ENCODE data around the gene PSMD11. TPM values are rescaled to one million over a fixed set of nuclear protein-coding genes. Genes with fewer than 3 reads are reported as not detected.
A peak's percentile ranks its signal among the peaks of the same experiment; 100 is the strongest.

The PSMD11 gene
- polyA plus RNA-seq, 1 donor (not counting 4 experiments of a cell fraction or from before 2014, with no cell fraction given), result 103 TPM

- no peak for TF ChIP-seq CTCF (optimal IDR thresholded peaks at IDR 0.05 in 1 of 3, IDR thresholded peaks at IDR 0.05 in 1 of 3, conservative IDR thresholded peaks at IDR 0.05 in 1 of 3; ENCODE audit: extremely low read depth in 1 of 3, insufficient read depth in 2 of 3, low read length in 3 of 3)
- no peak for TF ChIP-seq EZH2 (IDR thresholded peaks at IDR 0.05; ENCODE audit: low read length)
- DNase-seq (ENCODE audit: low read depth, low spot score) (no peak), FAIRE-seq (no peak)
- no peaks in the 10 kb centered on the region for H3K9me1 ChIP-seq (ENCODE audit: control insufficient read depth, extremely low read depth, insufficient read depth, low read length)
- H3K4me3 ChIP-seq (ENCODE audit: control insufficient read depth in 2 of 3, extremely low read depth in 1 of 3, insufficient read depth in 2 of 3, low read depth in 1 of 3, low read length in 3 of 3), result no peak overlapping the region
- H3K36me3 ChIP-seq (ENCODE audit: control insufficient read depth in 2 of 2, extremely low read depth in 1 of 2, insufficient read depth in 2 of 2, low read length in 2 of 2), result no peaks in the 10 kb centered on the region
- H3K9ac ChIP-seq (ENCODE audit: control insufficient read depth, extremely low read depth, insufficient read depth, low read length), result no peak overlapping the region
- no peak overlapping the region for H3K4me2 ChIP-seq (ENCODE audit: control insufficient read depth, extremely low read depth, insufficient read depth, low read depth, low read length)
- dilution Hi-C loops (cut with MboI; ENCODE audit: extremely low pct_ligation_motif_present, low sequenced_read_pairs), result no loop called here
- H3K27ac ChIP-seq (ENCODE audit: control insufficient read depth, insufficient read depth, low read length), result no peak overlapping the region
- H3K27me3 ChIP-seq (ENCODE audit: control insufficient read depth, extremely low read depth, insufficient read depth, low read length), result no peaks in the 10 kb centered on the region
- no peaks in the 10 kb centered on the region for H3K79me2 ChIP-seq (ENCODE audit: control insufficient read depth, insufficient read depth, low read length)
- no peak overlapping the region for H2AFZ ChIP-seq (ENCODE audit: control insufficient read depth, low read length)
- H3K4me1 ChIP-seq (ENCODE audit: control insufficient read depth, extremely low read depth, insufficient read depth, low read length), result peaks cover under 1% of the 10 kb centered on the region
- H3K9me3 ChIP-seq (ENCODE audit: control insufficient read depth, low read depth, low read length), result no peaks in the 10 kb centered on the region
- H4K20me1 ChIP-seq (ENCODE audit: control insufficient read depth, extremely low read depth, insufficient read depth, low read length), result no peaks in the 10 kb centered on the region
These were observed 69.3 kb downstream of the PSMD11 start for GRCh38 chr17:32513579-32513978.

- no peak overlapping the region for H3K9ac ChIP-seq (ENCODE audit: control insufficient read depth, extremely low read depth, insufficient read depth, low read length)
- peak; percentile 9 for FAIRE-seq
- no peak for DNase-seq (ENCODE audit: low read depth, low spot score)
These were observed 70.3 kb downstream of the PSMD11 start for GRCh38 chr17:32514606-32515005.

More at GRCh38 chr17:32514606-32515005, 70.3 kb downstream of the PSMD11 start:
- H3K4me2 ChIP-seq (ENCODE audit: control insufficient read depth, extremely low read depth, insufficient read depth, low read depth, low read length), result no peak overlapping the region
- H3K27me3 ChIP-seq (ENCODE audit: control insufficient read depth, extremely low read depth, insufficient read depth, low read length), result no peaks in the 10 kb centered on the region
- no peaks in the 10 kb centered on the region for H3K9me3 ChIP-seq (ENCODE audit: control insufficient read depth, low read depth, low read length)
- dilution Hi-C loops (cut with MboI; ENCODE audit: extremely low pct_ligation_motif_present, low sequenced_read_pairs), result no loop called here
- H4K20me1 ChIP-seq (ENCODE audit: control insufficient read depth, extremely low read depth, insufficient read depth, low read length), result no peaks in the 10 kb centered on the region
- no peak overlapping the region for H2AFZ ChIP-seq (ENCODE audit: control insufficient read depth, low read length)
- no peaks in the 10 kb centered on the region for H3K9me1 ChIP-seq (ENCODE audit: control insufficient read depth, extremely low read depth, insufficient read depth, low read length)
- no peaks in the 10 kb centered on the region for H3K79me2 ChIP-seq (ENCODE audit: control insufficient read depth, insufficient read depth, low read length)
- no peak overlapping the region for H3K4me3 ChIP-seq (ENCODE audit: control insufficient read depth in 2 of 3, extremely low read depth in 1 of 3, insufficient read depth in 2 of 3, low read depth in 1 of 3, low read length in 3 of 3)
- peaks cover 6% of the 10 kb centered on the region for H3K4me1 ChIP-seq (ENCODE audit: control insufficient read depth, extremely low read depth, insufficient read depth, low read length)
- no peak overlapping the region for H3K27ac ChIP-seq (ENCODE audit: control insufficient read depth, insufficient read depth, low read length)
- H3K36me3 ChIP-seq (ENCODE audit: control insufficient read depth in 2 of 2, extremely low read depth in 1 of 2, insufficient read depth in 2 of 2, low read length in 2 of 2), result no peaks in the 10 kb centered on the region
- no peak for TF ChIP-seq CTCF (optimal IDR thresholded peaks at IDR 0.05 in 1 of 3, IDR thresholded peaks at IDR 0.05 in 1 of 3, conservative IDR thresholded peaks at IDR 0.05 in 1 of 3; ENCODE audit: extremely low read depth in 1 of 3, insufficient read depth in 2 of 3, low read length in 3 of 3)
- TF ChIP-seq EZH2 (IDR thresholded peaks at IDR 0.05; ENCODE audit: low read length), result no peak
